Germinal center (tissue), 1 donor: ENCODE results near the gene ECI1.

Experiments used
- DNase-seq: peaks from one replicate; pipeline ENCODE4 v3.0.0; 2012; ENCODE audit warnings: mixed read lengths, low spot score

ECI1 gene

DNA sequence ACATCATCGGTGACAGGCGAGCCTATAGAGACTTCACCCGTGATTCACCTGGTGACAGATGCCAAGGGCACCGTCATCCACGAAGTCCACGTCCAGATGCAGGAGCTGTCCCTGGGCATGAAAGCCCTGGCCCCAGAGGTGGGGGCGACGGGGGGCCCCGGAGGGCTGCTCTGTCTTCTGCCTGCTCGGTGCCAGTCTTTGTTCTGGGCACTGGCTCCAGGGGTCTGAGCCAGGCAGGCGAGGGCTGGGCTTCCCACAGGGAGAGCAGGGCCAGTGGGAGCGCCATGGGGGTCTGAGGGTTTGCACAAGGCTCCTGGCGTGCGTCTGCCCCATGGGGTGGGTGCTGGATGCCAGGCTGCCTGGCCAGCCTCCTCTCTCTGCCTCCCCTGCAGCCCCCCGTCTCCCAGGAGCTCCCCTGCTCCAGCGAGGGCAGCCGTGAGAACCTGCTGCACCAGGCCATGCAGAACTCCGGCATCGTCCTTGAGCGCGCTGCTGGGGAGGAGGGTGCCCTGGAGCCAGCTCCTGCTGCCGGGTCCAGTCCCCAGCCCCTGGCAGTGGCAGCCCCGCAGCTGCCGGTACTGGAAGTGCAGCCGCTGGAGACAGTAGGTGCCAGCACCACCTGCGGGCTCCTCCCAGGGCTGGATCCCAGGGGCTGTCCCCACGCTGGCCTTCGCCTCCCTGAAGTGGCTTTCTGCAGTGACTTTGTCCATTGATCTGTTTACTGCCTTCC lies 18.2 kb downstream of the ECI1 start:
- DNase-seq, result no peak

DNA sequence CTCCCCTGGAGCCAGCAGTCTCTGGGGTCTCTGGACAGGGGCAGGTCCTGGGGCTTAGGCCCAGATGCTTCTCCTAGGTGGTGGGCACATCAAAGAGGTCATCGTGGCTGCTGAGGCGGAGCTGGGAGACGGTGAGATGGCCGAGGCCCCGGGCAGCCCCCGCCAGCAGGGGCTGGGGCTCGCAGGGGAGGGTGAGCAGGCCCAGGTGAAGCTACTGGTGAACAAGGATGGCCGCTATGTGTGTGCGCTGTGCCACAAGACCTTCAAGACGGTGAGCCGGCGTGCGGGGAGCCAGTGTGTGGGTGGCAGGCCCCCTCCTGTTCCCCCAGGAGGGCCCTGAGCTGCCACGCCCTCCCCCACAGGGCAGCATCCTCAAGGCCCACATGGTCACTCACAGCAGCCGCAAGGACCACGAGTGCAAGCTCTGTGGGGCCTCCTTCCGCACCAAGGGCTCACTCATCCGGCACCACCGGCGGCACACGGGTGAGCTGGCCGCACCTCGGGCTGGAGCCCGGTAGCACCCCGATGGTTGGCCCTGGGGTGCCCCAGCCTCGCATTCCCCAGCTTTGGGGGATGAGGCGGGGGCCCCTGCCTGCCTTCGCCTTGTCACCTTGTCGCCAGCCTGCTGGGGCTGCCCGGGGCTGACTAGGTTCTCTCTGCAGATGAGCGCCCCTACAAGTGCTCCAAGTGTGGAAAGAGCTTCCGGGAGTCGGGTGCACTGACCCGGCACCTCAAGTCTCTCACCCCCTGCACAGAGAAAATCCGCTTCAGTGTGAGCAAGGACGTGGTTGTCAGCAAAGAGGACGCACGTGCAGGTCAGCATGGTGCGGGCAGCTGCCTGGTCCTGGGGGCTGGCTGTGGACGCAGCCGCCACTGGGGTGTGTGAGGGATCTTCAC lies 19.0 kb downstream of the ECI1 start:
- no peak for DNase-seq

GRCh38 chr16:2231016-2231931 lies 20.1 kb downstream of the ECI1 start:
- no peak for DNase-seq

- DNase-seq, result no peak
Measured at GRCh38 chr16:2230376-2230775, 21.0 kb downstream of the ECI1 start.

DNA sequence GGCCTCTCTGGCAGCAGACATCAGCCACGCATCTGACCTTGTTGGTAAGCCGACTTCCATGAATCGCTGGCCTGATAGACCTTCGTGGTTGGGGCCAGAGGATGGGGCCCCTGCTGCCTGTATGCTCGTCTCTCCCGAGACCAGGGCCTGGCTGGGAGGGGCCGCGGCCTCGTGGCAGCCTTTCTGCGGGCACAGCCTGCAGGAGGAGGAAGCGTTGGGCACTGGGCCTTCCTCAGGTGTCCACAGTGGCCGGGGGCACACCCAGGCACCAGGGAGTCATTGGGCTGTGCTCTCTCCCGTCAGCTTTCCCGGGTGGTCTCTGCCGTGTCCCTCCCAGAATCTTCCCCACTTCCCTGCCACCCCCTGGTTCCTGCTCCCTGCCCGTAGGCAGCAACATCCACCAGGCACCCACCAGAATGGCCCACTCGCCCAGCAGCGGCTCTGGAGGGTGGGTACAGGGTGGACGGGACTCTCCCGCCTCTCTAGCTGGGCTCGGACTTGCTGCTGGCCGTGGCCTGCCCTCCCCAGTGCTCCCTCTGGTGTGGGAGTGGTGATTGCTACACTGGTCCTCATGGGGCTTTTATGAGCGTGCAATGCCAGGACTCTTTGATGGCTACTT lies 21.6 kb downstream of the ECI1 start:
- no peak for DNase-seq

- no peak for DNase-seq
Measured at GRCh38 chr16:2229091-2229490, 22.3 kb downstream of the ECI1 start.

- no peak for DNase-seq
Measured at GRCh38 chr16:2228161-2228824, 23.1 kb downstream of the ECI1 start.

DNA sequence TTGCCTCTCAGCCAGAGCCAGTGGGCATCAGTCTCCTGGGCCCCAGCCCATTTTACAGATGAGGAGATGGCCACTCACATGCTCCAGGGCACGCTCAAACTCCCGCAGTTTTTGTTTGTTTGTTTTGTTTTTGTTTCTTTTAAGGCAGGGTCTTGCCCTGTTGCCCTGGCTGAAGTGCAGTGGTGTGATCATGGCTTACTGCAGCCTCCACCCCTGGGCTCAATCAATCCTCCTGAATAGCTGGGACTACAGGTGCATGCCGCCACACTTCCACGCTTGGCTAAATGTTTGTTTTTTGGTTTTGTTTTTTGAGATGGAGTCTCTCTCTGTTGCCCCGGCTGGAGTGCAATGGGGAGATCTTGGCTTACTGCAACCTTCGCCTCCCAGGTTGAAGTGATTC lies 24.5 kb downstream of the ECI1 start:
- no peak for DNase-seq

GRCh38 chr16:2226245-2226793 lies 25.1 kb downstream of the ECI1 start:
- no peak for DNase-seq

DNA sequence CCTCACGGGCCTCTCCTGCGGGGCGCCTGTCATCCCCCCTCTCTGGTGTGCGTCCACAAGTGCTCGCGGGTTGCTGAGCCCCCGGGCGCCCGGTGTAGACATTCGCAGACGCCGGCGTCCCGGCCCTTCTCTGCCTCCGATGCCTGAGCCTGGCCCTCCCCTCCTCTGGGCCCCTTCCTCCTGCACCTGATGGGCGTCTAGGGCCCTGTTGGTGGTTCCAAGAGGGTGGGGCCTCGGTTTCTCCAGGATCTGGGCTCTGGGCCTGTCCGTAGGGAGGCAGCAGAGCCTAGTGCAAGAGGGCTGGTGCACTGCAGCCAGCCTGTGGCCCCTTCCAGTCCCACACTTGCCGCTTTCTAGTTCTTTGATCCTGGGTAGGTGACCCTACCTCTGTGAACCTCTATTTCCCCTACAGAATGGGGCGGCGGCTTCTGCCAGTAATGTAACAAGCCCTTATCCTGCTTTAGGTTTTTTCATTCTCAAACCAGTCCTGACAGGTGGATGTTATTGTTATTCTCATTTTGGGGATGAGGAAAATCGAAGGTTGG lies 27.4 kb downstream of the ECI1 start:
- peak; percentile 54 for DNase-seq

DNA sequence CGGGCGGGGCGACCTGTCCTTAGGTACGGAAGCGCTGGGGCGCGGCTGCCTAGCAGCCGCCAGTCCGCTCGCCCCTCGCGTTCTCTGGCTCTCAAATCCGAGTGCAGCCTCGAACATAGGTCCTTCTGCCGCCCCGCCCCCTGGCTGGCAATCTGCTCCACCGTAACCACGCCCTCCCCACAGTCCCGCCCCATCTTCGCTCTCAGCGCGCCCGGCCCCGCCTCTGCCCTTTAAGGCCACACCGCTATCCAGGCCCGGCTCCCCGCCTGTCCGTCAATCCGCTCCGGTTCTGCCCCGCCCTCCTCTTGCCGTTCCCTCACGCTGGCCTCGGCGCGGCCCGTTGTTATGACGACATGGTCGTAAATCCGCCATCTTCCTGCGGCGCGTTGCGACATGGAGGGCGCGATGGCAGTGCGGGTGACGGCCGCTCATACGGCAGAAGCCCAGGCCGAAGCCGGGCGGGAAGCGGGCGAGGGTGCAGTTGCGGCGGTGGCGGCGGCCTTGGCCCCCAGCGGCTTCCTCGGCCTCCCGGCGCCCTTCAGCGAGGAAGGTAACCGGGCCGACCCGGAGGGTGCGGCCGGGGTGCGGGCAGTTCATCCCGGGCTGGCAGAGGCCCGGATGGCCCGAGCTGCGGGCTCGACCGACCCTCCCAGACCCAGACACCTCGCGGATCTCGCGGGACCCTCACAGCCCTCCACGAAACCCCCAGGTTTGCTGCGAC lies 28.0 kb downstream of the ECI1 start, which contains the start of gene E4F1:
Gene E4F1, plus strand, starts transcription at position 371 of the 721 bp plus-strand sequence. Its CDS starts 23 bp downstream, at position 394.
- peak; percentile 99 for DNase-seq

DNA sequence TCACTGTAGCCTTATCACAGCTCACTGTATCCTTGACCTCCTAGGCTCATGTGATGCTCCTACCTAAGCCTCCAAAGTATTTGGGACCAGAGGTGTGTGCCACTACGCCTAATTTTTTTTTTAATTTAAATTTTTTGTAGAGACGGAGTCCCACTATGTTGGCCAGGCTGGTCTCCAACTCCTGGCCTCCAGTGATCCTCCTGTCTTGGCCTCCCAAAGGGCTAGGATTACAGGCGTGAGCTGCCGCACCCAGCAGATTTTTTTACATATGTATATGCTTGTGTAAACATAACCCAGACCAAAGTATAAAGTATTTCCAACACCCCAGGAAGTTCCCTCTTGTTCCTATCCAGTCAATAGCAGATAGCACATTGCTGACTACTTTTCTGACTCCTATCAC lies 35.1 kb downstream of the ECI1 start:
- no peak for DNase-seq

DNA sequence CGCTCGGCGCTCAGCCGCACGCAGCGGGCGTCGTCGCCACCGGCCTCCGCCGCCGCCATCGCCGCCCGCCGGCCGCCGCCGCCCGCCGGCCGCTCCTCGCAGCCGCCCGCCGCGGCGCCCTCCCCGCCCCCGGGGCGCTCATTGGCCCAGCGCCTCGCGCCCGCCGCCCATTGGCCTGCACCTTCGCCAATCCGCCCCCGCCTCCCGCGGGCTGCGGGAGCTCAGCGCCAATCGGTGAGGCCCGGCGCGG lies 36.7 kb downstream of the ECI1 start, which contains the start of gene PGP:
Gene PGP, minus strand, starts transcription at position 122 of the 250 bp plus-strand sequence. Its CDS starts 63 bp downstream, at position 59.
- no peak for DNase-seq

DNA sequence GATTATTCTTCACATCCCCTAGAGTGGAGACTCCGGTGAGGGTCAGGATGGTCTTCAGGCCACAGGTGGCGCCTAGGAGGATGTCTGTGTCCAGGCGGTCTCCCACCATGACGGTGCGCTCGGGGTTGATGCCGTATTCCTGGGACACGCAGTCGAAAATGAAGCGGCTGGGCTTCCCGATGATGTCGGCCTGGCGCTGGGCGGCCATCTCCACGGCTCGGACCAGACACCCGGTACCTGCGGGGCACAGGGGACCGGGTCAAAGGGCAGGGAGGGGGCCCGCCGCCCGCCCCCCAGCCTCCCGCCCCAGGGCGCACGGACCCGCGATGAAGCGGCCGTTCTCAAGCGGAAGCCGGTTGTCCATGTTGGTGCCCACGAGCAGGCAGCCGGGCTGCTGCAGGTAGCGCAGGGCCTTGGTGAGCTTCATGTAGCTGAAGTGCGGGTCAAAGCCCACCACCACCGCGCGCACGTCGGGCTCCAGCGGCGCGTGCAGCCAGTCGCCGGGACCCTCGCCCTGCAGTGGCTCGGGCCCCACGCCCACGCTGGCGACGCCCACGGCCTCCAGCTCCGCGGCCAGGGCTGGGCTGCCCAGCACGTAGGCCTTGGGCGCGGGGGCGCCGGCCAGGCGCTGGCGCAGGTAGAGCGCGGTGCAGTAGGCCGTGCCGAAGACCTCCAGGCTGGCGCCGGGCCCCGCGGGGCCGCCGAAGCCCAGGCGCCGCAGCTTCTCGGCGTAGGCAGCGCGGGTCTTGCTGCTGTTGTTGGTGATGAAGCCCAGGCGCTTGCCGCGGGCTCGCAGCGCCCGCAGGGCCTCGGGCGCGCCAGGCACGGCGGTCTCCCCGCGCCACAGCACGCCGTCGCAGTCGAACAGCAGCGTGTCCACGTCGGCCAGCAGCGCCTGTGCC lies 37.3 kb downstream of the ECI1 start:
- no peak for DNase-seq

GRCh38 chr16:2212362-2213324 lies 38.7 kb downstream of the ECI1 start:
- no peak for DNase-seq

GRCh38 chr16:2211923-2212347 lies 39.5 kb downstream of the ECI1 start:
- DNase-seq, result no peak
